ENCODE data around the gene UGT1A3.
"Not testable (repeated sequence)": the region's sequence is repeated elsewhere in the genome, so short reads cannot be mapped to it uniquely, and the experiment has no call there.

The UGT1A3 gene

DNA sequence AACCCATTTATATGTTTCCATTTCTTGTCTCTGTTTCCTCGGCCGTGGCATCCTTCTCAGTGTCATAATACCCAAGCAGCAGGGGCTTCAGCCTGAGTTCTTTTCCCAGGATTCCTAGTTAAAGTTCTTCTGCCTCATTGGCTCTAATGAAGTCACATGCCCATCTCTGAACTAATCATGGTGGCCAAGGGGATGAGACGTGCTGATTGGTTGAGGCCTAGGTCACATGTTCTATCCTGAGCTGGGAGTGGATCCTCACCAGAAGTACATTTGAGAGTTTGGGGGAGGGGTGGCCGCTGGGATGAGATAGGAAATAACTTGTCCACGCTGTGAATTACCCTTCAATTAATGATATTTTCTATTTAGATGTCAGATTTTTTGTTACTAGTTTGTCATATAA lies 19.9 kb upstream of the UGT1A3 start:
- no peak for DNase-seq

- peak; percentile 45 to 62 for DNase-seq
Measured at GRCh38 chr2:233711312-233712008, 17.4 kb upstream of the UGT1A3 start.

DNA sequence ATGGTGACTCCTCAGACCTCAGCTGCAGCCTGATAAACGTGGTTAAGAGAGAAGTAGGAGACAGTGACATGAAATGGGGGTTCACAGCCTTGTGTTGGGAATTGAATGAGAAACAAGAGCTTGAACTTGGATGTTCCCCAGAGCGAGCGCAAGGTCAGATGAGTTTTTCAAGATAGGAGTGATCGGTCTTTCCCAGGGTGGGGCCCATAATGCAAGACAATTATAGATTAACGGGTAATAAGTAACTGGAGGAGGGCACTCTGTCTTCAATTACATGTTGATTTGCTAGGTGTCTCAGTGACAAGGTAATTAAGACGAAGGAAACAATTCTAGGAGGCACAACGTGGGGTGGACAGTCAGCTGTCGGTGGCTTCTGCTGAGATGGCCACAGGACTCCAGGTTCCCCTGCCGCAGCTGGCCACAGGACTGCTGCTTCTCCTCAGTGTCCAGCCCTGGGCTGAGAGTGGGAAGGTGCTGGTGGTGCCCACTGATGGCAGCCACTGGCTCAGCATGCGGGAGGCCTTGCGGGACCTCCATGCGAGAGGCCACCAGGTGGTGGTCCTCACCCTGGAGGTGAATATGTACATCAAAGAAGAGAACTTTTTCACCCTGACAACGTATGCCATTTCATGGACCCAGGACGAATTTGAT lies 16.1 kb upstream of the UGT1A3 start, which contains the start of gene UGT1A5:
Gene UGT1A5 (plus strand): TSS at position 297 of the 651 bp plus-strand sequence. CDS start 85 bp downstream, at position 382.
- no peak for DNase-seq

- DNase-seq: no peak
Measured at GRCh38 chr2:233713262-233713615, 15.6 kb upstream of the UGT1A3 start.

DNA sequence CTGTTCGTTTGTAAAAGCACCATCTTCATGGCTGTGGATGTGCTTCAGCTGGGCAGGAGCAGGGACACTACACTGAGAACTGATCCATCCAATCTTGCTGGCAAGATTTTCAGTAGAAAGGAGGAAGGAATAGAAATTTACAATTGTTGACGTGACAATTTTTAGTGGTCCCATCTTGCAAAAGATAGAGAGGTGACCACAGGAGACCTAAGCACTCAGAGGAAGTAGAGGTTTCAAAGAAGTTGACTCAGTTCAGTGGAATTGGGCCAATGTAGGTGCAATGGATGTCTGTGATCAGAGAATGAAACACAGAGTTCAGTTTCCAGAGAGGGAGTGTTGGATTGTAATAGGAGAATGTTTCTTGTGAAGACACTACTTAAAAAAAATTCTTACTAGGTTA lies 14.7 kb upstream of the UGT1A3 start:
- DNase-seq: no peak

- DNase-seq: no peak
Measured at GRCh38 chr2:233718552-233718951, 10.3 kb upstream of the UGT1A3 start, which contains the start of gene UGT1A4. Gene UGT1A4, plus strand, starts transcription at chr2:233718736. Its CDS starts 85 bp downstream, at chr2:233718821.

GRCh38 chr2:233736868-233737653 lies 8.2 kb downstream of the UGT1A3 start:
- DNase-seq: not testable (repeated sequence)

DNA sequence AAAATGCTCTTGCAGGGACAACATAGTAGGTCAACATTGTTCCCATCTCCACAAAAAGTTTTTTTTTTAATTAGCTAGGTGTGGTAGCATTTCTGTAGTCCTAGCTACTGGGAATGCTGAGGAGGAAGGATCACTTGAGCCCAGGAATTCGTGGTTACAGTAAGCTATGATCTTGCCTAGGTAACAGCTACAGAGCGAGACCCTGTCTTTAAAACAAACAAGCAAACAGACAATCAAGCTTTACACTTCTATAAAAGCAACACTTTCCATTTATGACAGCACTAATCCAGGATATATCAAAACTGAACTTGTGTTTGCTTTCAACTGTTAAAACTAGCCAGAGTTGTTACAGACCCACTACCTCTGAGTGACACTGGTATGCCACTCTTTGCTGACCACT lies 12.0 kb downstream of the UGT1A3 start:
- DNase-seq: no peak

GRCh38 chr2:233743464-233744259 lies 14.8 kb downstream of the UGT1A3 start:
- DNase-seq: no peak

- DNase-seq: no peak
Measured at GRCh38 chr2:233745073-233745755, 16.4 kb downstream of the UGT1A3 start.

GRCh38 chr2:233745838-233746237 lies 17.0 kb downstream of the UGT1A3 start:
- DNase-seq: not testable (repeated sequence)

GRCh38 chr2:233746475-233747282 lies 17.8 kb downstream of the UGT1A3 start:
- no peak for DNase-seq

DNA sequence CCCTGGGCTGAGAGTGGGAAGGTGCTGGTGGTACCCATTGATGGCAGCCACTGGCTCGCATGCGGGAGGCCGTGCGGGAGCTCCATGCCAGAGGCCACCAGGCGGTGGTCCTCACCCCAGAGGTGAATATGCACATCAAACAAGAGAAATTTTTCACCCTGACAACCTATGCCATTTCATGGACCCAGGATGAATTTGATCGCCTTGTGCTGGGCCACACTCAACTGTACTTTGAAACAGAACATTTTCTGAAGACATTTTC lies 18.4 kb downstream of the UGT1A3 start:
- no peak for DNase-seq

DNA sequence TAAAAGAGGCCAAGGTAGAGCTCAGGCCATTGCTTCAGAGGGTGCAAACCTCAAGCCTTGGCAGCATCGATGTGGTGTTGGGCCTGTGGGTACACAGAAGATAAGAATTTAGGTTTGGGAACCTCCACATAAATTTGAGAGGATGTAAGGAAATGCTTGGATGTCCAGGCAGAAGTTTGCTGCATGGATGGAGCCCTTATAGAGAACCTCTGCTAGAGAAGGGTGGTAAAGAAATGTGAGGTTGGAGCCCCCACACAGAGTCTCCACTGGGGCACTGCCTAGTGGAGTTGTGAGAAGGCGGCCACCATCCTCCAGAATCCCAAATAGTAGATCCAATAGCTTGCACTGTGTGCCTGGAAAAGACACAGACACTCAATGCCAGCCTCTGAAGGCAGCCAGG lies 21.8 kb downstream of the UGT1A3 start:
- not testable (repeated sequence) for DNase-seq

DNA sequence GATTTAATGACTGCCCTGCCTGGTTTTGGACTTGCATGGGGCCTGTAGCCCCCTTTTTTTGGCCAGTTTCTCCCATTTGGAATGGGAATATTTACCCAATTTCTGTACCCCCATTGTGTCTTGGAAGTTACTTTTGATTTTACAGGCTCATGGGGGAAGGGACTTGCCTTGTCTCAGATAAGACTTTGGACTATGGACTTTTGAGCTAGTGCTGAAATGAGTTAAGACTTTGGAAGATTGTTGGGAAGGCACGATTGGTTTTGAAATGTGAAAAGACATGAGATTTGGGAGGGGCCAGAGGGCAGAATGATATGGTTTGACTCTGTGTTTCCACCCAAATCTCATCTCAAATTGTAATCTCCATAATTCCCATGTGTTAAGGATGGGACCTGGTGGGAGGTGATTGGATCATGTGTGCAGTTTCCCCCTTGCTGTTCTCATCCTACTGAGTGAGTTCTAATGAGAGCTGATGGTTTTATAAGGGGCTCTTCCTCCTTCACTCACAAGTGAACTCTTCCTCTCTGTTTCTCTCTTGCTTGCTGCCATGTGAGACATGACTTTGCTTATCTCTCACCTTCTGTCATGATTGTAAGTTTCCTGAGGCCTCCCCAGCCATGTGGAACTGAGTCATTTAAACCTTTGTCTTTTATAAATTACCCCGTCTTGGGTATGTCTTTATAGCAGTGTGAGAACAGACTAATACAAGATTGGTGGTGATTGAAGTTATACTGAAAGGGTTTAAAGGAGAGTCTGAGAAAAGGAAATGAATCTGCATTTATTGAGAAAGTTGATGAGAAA lies 22.6 kb downstream of the UGT1A3 start:
- DNase-seq: not testable (repeated sequence)

DNA sequence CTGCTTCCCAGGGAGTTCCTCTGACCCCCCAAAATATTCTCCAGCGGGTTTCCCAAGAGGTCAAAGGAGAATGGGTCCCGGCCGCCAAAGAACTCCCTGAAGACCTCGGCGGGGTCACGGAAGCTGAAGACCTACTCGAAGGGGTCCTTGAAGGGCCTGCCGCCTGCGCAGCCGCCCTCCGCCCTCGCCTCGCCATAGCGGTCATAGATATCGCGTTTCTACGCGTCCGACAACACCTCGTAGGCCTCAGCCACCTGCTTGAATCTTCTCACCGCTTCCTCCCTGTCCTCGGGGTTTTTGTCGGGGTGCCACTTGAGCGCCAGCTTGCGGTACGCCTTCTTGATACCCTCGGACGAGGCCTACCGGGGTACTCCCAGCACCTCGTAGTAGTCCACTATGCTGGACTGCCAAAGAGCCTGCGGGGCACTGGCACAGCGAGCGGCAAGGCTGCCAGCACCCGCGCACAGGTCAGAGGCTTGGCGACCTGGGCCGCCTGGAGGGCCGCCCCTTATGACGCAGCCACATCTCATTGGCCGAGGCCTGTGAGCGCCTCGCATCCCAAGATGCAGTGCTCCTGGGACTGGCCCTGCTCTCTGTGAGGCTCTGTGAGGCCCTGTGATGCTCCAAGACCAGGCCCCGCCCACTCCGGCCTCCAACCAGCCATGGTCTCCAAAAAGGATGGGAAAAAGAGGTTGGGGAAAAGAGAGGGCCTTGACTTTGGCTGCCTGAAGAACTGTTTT lies 26.2 kb downstream of the UGT1A3 start:
- DNase-seq: no peak

DNA sequence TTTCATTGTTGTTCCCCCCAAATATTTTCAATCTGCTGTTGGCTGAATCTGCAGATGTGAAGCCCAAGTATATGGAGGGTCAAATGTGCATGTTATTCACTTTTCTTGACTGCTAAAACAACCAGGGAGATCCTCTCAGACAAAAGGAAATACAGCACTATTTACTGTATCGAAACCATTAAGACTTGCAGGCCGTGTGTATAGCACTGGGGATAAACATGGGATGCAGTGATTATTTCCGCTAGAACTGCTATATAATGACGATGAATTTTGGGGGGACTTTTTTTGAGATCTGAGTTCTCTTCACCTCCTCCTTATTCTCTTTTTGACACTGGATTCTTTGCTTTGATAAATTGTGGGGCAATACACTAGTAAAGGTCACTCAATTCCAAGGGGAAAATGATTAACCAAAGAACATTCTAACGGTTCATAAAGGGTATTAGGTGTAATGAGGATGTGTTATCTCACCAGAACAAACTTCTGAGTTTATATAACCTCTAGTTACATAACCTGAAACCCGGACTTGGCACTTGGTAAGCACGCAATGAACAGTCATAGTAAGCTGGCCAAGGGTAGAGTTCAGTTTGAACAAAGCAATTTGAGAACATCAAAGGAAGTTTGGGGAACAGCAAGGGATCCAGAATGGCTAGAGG lies 27.7 kb downstream of the UGT1A3 start:
- no peak for DNase-seq

DNA sequence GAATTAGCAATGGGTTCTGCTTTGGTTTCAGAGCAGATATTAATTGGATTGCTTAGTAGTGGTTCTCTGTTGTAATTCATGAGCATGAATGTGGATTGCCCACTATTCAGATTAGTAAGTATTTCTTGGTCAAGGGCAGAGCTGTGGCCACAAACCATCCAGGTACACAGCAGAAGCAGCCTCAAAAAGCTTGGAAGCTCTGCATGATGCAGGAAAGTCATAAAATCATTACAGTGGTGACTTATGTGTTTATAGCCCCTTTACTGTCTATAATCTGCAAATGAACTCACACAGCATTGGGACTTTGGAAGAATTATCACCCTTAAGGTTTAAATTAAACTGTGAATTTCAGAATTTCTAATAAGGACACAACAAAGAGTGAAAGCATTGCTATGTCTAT lies 29.3 kb downstream of the UGT1A3 start:
- DNase-seq: no peak

DNA sequence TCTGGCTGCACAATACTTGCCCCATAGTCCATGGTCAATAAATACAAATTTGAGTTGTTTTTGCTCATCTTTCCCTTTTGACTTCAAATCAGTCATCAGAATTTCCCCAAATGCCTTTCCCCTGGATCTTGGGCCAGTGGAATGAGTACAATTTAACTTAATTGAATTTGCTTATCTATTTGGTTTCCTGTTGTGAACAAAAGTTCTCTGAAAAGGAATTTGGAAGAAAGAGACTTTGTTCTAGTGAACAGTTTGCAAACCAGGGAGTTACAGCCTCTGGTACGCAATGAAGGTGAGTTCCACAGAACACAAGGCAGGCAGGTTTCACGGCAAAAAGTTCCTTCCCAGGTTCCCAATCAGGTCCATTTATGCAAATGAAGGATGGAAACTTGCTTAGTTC lies 30.0 kb downstream of the UGT1A3 start:
- DNase-seq: no peak

DNA sequence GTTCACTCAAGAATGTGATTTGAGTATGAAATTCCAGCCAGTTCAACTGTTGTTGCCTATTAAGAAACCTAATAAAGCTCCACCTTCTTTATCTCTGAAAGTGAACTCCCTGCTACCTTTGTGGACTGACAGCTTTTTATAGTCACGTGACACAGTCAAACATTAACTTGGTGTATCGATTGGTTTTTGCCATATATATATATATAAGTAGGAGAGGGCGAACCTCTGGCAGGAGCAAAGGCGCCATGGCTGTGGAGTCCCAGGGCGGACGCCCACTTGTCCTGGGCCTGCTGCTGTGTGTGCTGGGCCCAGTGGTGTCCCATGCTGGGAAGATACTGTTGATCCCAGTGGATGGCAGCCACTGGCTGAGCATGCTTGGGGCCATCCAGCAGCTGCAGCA lies 31.2 kb downstream of the UGT1A3 start, which contains the start of gene UGT1A1:
Gene UGT1A1 (plus strand): TSS at position 228 of the 400 bp plus-strand sequence. CDS start 18 bp downstream, at position 246.
- no peak for DNase-seq
